HL-60 (cell line): ENCODE results near the gene JAGN1.
"Not testable (repeated sequence)": the region's sequence is repeated elsewhere in the genome, so short reads cannot be mapped to it uniquely, and the experiment has no call there.

Experiments used
- GABPA ChIP-seq: IDR thresholded peaks from 2 replicates; pipeline ENCODE4 v1.6.1; 2012; ENCODE audit warnings: low read depth
- POLR2AphosphoS5 ChIP-seq: IDR thresholded peaks from 2 replicates; pipeline ENCODE4 v1.6.1; 2012; ENCODE audit warnings: low read depth
- SPI1 ChIP-seq: IDR thresholded peaks from 2 replicates; pipeline ENCODE4 v1.6.1; 2012; ENCODE audit warnings: low read depth, mild to moderate bottlenecking, borderline replicate concordance
- TF ChIP-seq, protein P1 (sequence below): IDR thresholded peaks from one replicate; pipeline ENCODE4 v1.5.1; 2011; ENCODE audit warnings: low read length, control low read depth, inconsistent platforms; ENCODE audit not compliant: insufficient read depth
- TF ChIP-seq, protein P2 (sequence below): IDR thresholded peaks from 2 replicates; pipeline ENCODE4 v1.6.1; 2012; ENCODE audit warnings: low read depth; ENCODE audit not compliant: insufficient replicate concordance

DNA sequence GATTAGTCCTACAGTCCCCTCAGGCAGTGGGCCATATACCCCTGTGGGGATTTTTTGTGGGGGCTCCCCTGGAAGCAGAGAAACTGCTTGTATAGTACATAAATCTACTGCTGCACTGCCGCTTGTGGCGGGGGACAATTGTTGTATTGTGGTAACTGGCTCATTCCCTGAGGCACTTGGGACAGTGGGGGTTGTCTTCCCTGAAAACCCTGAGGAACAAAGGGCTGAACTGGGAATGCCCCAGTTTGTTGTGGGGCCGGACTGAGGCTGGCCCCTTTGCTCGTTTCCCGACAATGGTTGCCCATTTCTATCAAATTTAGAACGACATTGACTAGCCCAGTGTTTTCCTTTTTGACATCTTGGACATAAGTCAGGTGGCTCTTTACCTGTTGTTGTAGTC is 39.0 kb upstream of the JAGN1 start:
- TF ChIP-seq POLR2AphosphoS5, GABPA, SPI1: not testable (repeated sequence)
- TF ChIP-seq, protein P1, sequence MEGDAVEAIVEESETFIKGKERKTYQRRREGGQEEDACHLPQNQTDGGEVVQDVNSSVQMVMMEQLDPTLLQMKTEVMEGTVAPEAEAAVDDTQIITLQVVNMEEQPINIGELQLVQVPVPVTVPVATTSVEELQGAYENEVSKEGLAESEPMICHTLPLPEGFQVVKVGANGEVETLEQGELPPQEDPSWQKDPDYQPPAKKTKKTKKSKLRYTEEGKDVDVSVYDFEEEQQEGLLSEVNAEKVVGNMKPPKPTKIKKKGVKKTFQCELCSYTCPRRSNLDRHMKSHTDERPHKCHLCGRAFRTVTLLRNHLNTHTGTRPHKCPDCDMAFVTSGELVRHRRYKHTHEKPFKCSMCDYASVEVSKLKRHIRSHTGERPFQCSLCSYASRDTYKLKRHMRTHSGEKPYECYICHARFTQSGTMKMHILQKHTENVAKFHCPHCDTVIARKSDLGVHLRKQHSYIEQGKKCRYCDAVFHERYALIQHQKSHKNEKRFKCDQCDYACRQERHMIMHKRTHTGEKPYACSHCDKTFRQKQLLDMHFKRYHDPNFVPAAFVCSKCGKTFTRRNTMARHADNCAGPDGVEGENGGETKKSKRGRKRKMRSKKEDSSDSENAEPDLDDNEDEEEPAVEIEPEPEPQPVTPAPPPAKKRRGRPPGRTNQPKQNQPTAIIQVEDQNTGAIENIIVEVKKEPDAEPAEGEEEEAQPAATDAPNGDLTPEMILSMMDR = not testable (repeated sequence)
- TF ChIP-seq, protein P2, sequence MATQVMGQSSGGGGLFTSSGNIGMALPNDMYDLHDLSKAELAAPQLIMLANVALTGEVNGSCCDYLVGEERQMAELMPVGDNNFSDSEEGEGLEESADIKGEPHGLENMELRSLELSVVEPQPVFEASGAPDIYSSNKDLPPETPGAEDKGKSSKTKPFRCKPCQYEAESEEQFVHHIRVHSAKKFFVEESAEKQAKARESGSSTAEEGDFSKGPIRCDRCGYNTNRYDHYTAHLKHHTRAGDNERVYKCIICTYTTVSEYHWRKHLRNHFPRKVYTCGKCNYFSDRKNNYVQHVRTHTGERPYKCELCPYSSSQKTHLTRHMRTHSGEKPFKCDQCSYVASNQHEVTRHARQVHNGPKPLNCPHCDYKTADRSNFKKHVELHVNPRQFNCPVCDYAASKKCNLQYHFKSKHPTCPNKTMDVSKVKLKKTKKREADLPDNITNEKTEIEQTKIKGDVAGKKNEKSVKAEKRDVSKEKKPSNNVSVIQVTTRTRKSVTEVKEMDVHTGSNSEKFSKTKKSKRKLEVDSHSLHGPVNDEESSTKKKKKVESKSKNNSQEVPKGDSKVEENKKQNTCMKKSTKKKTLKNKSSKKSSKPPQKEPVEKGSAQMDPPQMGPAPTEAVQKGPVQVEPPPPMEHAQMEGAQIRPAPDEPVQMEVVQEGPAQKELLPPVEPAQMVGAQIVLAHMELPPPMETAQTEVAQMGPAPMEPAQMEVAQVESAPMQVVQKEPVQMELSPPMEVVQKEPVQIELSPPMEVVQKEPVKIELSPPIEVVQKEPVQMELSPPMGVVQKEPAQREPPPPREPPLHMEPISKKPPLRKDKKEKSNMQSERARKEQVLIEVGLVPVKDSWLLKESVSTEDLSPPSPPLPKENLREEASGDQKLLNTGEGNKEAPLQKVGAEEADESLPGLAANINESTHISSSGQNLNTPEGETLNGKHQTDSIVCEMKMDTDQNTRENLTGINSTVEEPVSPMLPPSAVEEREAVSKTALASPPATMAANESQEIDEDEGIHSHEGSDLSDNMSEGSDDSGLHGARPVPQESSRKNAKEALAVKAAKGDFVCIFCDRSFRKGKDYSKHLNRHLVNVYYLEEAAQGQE = not testable (repeated sequence)
